Skin epidermis (tissue), 12 donors: ENCODE results near the gene GPR42.
"Not testable (repeated sequence)": the region's sequence is repeated elsewhere in the genome, so short reads cannot be mapped to it uniquely, and the experiment has no call there.

Source experiments
- H3K27ac ChIP-seq, 21 experiments: fragments of 200-600 bp; sonication (generic) in 11 of 21; one replicate each; pipeline ENCODE4 v1.5.0; 2020; ENCODE audit warnings: mild to moderate bottlenecking in 3 of 21, inconsistent platforms in 2 of 21, moderate library complexity in 2 of 21
- H3K4me3 ChIP-seq, 7 experiments: fragments of 200-600 bp; sonication (generic) in 2 of 7; one replicate each; pipeline ENCODE4 v1.5.0; 2020; ENCODE audit warnings: inconsistent platforms in 2 of 7, mild to moderate bottlenecking in 2 of 7, moderate library complexity in 1 of 7

The GPR42 gene

GRCh38 chr19:35388277-35389054 is 17.6 kb downstream of the GPR42 start:
- Histone ChIP-seq H3K4me3 (no peak overlapping the region), H3K27ac (no peak overlapping the region)

GRCh38 chr19:35389192-35389861 is 18.5 kb downstream of the GPR42 start:
- Histone ChIP-seq H3K4me3 (no peak overlapping the region), H3K27ac (no peak overlapping the region)

- H3K4me3 ChIP-seq, result no peak overlapping the region
- no peak overlapping the region for H3K27ac ChIP-seq
These were observed 22.2 kb downstream of the GPR42 start for GRCh38 chr19:35392742-35393715.

GRCh38 chr19:35395382-35396199 is 24.7 kb downstream of the GPR42 start:
- H3K27ac ChIP-seq, result no peak overlapping the region
- H3K4me3 ChIP-seq, result no peak overlapping the region

- Histone ChIP-seq H3K27ac (no peak overlapping the region), H3K4me3 (no peak overlapping the region)
These were observed 25.5 kb downstream of the GPR42 start for GRCh38 chr19:35396240-35396885.

GRCh38 chr19:35397064-35397463 is 26.2 kb downstream of the GPR42 start:
- no peak overlapping the region for H3K27ac ChIP-seq
- H3K4me3 ChIP-seq, result no peak overlapping the region

- H3K4me3 ChIP-seq, result no peak overlapping the region
- no peak overlapping the region for H3K27ac ChIP-seq
These were observed 27.7 kb downstream of the GPR42 start for GRCh38 chr19:35398570-35398969.

- Histone ChIP-seq H3K4me3 (no peak overlapping the region), H3K27ac (no peak overlapping the region)
These were observed 28.4 kb downstream of the GPR42 start for GRCh38 chr19:35399231-35399630.

GRCh38 chr19:35399948-35400772 is 29.3 kb downstream of the GPR42 start:
- Histone ChIP-seq H3K27ac (no peak overlapping the region), H3K4me3 (no peak overlapping the region)

- Histone ChIP-seq H3K4me3 (no peak overlapping the region), H3K27ac (no peak overlapping the region)
These were observed 29.9 kb downstream of the GPR42 start for GRCh38 chr19:35400773-35401100.

GRCh38 chr19:35401416-35401815 is 30.5 kb downstream of the GPR42 start:
- not testable (repeated sequence) for H3K4me3 ChIP-seq, H3K27ac ChIP-seq

- Histone ChIP-seq H3K27ac (no peak overlapping the region), H3K4me3 (no peak overlapping the region)
These were observed 32.4 kb downstream of the GPR42 start for GRCh38 chr19:35403116-35403760.

GRCh38 chr19:35404879-35405622 is 34.2 kb downstream of the GPR42 start:
- H3K4me3 ChIP-seq, result no peak overlapping the region
- H3K27ac ChIP-seq, result no peak overlapping the region

- Histone ChIP-seq H3K27ac (no peak overlapping the region), H3K4me3 (no peak overlapping the region)
These were observed 36.8 kb downstream of the GPR42 start for GRCh38 chr19:35407619-35408018.

- Histone ChIP-seq H3K4me3 (no peak overlapping the region), H3K27ac (no peak overlapping the region)
These were observed 37.7 kb downstream of the GPR42 start for GRCh38 chr19:35408284-35409171.

- H3K27ac ChIP-seq, result no peak overlapping the region
- H3K4me3 ChIP-seq, result no peak overlapping the region
These were observed 38.3 kb downstream of the GPR42 start for GRCh38 chr19:35409191-35409590.
